ENCODE measurements around the gene ECSIT. TPM values are rescaled to one million over a fixed set of nuclear protein-coding genes. Genes with fewer than 3 reads are reported as not detected.

The ECSIT gene
- total and polyA plus RNA-seq, 8 donors, result 32.1 to 87.3 (median 41.4) TPM

GRCh38 chr19:11495885-11496284 lies 33.0 kb downstream of the ECSIT start:
- intact Hi-C loops (cut with DNase I), result loop anchor here in 1 of 3 donors (10.0 kb wide), 1 partner anchor 79 kb away; the partner anchor contains the start of gene ACP5
- Histone ChIP-seq H3K4me3 (no peak overlapping the region), H3K27me3 (no peaks in the 10 kb centered on the region), H3K27ac (no peak overlapping the region), H3K9me3 (no peaks in the 10 kb centered on the region), H3K36me3 (no peaks in the 10 kb centered on the region), H3K4me1 (no peaks in the 10 kb centered on the region)
- ATAC-seq (no peak), DNase-seq (no peak), FAIRE-seq (no peak)
- 93 to 96% methylated on average over 22 of the region's 22 CpGs for WGBS, 2 donors
- TF ChIP-seq CTCF (IDR thresholded peaks at IDR 0.05), result no peak

DNA sequence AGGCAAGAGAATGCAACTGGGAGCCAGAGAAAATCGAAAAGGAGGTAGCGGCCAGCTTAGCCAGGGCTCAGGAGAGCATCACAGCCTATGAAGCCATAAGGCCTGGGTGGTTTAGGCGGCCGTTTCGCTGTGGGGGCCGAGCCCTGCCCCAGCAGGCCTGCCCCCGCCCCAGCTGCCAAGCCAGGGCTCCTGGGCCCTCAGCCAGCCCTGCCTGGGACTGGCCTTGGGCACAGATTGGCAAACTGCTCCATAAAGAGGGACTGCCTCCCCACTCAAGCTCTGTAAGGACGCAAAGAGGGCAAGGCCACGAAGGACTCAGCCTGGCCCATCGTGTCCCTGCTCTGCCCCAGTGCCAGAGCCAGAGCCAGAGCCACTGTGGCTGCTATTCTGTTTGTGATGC lies 33.5 kb downstream of the ECSIT start:
- H3K27ac ChIP-seq, result no peak overlapping the region
- no peak overlapping the region for H3K4me3 ChIP-seq
- H3K4me1 ChIP-seq, result no peaks in the 10 kb centered on the region
- FAIRE-seq (no peak), ATAC-seq (peak in 3 of 4 donors; percentile 16 to 57 (median 32)), DNase-seq (no peak)
- WGBS, 2 donors, result 59 to 75% methylated on average over 6 to 10 of the region's 10 CpGs
- no peaks in the 10 kb centered on the region for H3K36me3 ChIP-seq
- TF ChIP-seq CTCF (IDR thresholded peaks at IDR 0.05), result no peak
- no peaks in the 10 kb centered on the region for H3K9me3 ChIP-seq
- H3K27me3 ChIP-seq, result no peaks in the 10 kb centered on the region
- intact Hi-C loops (cut with DNase I), result loop anchor here in 1 of 3 donors (10.0 kb wide), 1 partner anchor 79 kb away; the partner anchor contains the start of gene ACP5

DNA sequence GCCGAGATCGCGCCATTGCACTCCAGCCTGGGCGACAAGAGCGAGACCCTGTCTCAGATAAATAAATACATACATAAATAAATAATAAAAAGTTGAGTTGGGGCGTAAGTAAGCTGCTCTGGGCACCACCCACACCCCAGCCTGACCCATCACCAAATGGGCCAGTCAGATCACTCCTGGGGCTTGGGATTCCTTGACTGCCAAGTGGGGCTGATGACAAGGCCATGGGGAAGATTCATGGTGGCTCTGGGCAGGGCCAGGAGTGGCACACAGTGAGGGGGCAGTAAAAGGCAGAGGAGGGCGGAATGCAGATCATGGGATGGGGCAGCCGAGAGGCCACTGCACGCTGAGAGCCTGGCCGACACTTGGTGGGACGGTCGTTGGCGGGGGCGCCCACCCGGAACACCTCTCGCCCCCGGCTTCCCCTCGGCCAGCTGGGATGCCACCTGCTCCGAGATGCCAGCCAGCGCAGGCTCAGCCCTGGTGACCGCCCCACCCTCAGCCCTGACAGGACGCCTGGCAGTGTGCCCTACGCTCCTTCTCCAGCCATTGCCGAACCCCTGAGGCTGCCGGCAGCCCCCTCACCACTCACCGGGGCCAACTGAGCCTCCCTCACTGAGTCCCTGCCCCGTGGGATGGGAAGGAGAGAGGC lies 34.2 kb downstream of the ECSIT start:
- Histone ChIP-seq H3K4me1 (no peaks in the 10 kb centered on the region), H3K27ac (no peak overlapping the region), H3K36me3 (no peaks in the 10 kb centered on the region), H3K27me3 (no peaks in the 10 kb centered on the region), H3K9me3 (no peaks in the 10 kb centered on the region), H3K4me3 (no peak overlapping the region)
- intact Hi-C loops (cut with DNase I), result loop anchor here in 1 of 3 donors (10.0 kb wide), 1 partner anchor 80 kb away; the partner anchor contains the start of gene ACP5
- FAIRE-seq, result no peak
- ATAC-seq, result no peak
- WGBS, 2 donors, result 96 to 97% methylated on average over 27 of the region's 27 CpGs
- TF ChIP-seq CTCF (IDR thresholded peaks at IDR 0.05), result no peak
- peak in 1 of 6 donors; percentile 74 for DNase-seq

DNA sequence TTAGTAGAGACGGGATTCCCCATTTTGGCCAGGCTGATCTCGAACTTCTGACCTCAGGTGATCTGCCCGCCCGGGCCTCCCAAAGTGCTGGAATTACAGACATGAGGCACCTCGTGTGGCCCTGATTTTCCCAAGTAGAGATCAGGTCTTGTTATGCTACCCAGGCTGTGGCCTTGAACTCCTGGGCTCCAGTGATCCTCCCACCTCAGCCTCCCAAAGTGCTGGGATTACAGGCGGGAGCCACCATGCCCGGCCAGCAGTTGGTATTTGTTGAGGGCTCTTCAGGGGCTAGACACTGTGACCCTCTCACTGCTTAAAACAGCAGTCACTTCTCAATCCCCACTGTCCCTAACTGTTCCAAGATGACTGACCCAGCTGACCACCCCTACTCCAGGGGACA lies 39.6 kb downstream of the ECSIT start:
- 95 to 96% methylated on average over 7 of the region's 7 CpGs for WGBS, 2 donors
- Histone ChIP-seq H3K4me3 (no peak overlapping the region), H3K27me3 (no peaks in the 10 kb centered on the region), H3K4me1 (no peaks in the 10 kb centered on the region), H3K9me3 (no peaks in the 10 kb centered on the region), H3K36me3 (peaks cover 0 to under 1% (median 0%) of the 10 kb centered on the region in 3 donors), H3K27ac (no peak overlapping the region)
- FAIRE-seq, result no peak
- no peak for DNase-seq
- intact Hi-C loops (cut with DNase I), result loop anchor here in 1 of 3 donors (10.0 kb wide), 1 partner anchor 195 kb away; the partner anchor contains the start of gene TSPAN16
- no peak for TF ChIP-seq CTCF (IDR thresholded peaks at IDR 0.05)
- no peak for ATAC-seq
